SKM-1 (cell line): ENCODE data around the gene CIZ1.
A peak's percentile ranks its signal among the peaks of the same experiment; 100 is the strongest.

Experiments used
- DNase-seq: peaks from one replicate; lab custom pipeline; 2025; ENCODE audit not compliant: unreplicated experiment; lab: John Stamatoyannopoulos, UW

CIZ1 gene

GRCh38 chr9:128164307-128164885 is 27.0 kb downstream of the CIZ1 start:
- no peak for DNase-seq

GRCh38 chr9:128163523-128164306 is 27.7 kb downstream of the CIZ1 start:
- no peak for DNase-seq

GRCh38 chr9:128163027-128163515 is 28.3 kb downstream of the CIZ1 start:
- no peak for DNase-seq

- DNase-seq = no peak
Measured at GRCh38 chr9:128162215-128163026, 29.0 kb downstream of the CIZ1 start.

DNA sequence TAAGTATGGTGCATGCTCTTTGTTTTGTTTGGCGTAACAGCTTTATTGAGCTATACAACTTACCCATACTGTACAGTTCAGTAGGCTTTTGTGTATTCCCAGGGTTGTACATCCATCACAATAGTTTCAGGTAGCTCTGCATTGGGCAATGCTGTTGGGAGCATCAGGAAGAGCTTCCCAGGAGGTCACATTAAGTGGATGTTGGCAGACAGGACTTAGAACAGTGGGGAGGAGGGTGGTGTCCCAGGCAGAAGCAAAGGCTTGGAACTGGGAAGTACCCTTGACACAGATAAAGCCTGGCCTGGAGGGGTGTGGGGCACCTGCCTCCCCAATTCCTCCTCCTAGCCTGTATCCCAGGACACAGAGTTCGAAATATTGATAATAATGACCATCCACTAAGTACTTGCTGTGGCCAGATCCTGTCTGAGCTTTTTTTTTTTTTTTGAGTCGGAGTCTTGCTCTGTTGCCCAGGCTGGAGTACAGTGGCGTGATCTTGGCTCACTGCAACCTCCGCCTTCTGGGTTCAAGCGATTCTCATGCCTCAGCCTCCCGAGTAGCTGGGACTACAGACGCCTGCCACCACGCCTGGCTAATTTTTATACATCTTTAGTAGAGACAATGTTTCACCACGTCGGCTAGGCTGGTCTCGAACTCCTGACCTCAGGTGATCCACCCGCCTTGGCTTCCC is 30.0 kb downstream of the CIZ1 start:
- no peak for DNase-seq

GRCh38 chr9:128160603-128160987 is 30.8 kb downstream of the CIZ1 start:
- no peak for DNase-seq

DNA sequence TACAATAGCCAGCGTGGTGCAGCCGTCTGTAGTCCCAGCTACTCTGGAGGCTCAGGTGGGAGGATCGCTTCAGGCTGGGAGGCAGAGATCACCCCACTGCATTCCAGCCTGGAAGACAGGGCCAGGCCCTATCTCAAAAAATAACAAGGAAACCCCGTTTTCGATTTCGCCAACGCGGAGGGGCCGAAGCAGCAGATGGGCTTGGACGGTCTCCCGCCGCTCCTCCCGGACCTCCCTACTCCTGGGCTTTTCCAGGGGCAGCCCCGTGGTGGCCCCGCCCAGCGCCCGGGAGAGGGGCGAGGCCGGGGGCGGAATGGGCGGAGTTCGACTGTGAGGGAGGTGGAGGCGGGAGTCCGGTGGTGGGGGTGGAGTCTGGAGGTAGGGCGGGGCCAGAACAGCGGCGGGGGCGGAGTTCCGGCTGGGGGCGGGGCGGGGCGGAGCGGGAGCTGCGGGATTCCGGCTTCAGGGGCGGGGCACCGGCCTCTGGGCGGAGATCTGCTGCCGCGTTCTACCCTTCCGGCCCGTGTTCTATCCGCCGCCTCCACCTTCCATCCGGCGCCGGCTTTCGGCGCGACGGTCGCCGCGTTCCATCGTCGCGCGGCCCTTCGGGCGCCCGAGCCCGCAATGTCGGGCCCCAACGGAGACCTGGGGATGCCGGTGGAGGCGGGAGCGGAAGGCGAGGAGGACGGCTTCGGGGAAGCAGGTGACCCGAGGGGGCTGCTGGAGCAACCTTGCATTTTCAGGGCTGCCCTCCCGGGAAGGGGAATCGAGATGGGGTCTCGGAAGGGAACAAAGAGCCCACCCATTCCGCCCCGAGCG is 31.4 kb downstream of the CIZ1 start, which contains the start of gene BBLN:
Gene BBLN, plus strand, starts transcription at position 482 of the 819 bp plus-strand sequence. Its CDS starts 143 bp downstream, at position 625.
- DNase-seq = peak; percentile 82

GRCh38 chr9:128159522-128159783 is 31.9 kb downstream of the CIZ1 start:
- DNase-seq = peak; percentile 75

- no peak for DNase-seq
Measured at GRCh38 chr9:128155736-128156500, 35.5 kb downstream of the CIZ1 start.

DNA sequence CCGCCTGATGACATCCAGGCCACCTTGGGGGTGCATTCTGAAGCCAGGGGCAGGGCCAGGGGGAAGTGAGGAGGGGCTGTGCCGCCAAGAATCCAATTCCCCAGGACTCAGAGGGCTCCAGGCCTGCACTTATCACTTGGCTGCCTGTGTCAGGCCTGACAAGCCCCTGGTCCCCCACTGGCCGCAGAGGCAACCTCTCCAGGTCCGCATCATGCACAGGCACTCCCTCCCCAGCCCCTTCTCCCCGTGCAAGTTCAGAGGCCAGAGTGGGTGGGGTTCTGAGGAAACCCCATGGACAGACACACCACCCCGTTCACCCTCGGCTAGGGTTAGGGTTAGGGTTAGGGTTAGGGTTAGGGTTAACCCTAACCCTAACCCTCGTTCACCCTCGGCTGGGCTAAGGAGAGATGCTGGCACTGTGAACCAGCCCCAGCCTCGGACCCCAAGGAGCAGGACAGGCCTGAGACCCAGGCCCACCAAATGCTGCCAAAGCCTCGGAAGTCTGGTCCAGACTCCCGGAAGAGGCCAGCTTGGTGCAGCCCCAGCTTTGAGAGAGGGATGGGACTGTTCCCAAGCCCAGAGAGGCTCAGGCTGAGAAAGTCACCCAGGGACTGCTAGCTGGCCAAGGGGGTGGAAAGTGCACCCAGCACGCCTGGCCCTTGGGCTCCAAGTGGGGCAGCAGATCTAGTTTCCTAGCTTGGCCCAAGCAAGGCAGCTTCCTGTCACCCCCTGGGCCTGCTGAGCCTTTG is 37.3 kb downstream of the CIZ1 start:
- no peak for DNase-seq

- no peak for DNase-seq
Measured at GRCh38 chr9:128153060-128153946, 38.1 kb downstream of the CIZ1 start.

GRCh38 chr9:128152133-128153059 is 39.0 kb downstream of the CIZ1 start:
- no peak for DNase-seq

GRCh38 chr9:128151309-128152132 is 39.9 kb downstream of the CIZ1 start:
- DNase-seq = no peak

- peak; percentile 21 for DNase-seq
Measured at GRCh38 chr9:128150594-128151308, 40.6 kb downstream of the CIZ1 start.

GRCh38 chr9:128149951-128150593 is 41.3 kb downstream of the CIZ1 start:
- DNase-seq = no peak
